Stimulated activated naive CD4-positive, alpha-beta T cell (primary cell): ENCODE results near the gene C1S.

ENCODE experiments used
- DNase-seq, 6 experiments: peaks; one replicate each; lab custom pipeline; 2025; lab: John Stamatoyannopoulos, UW

The C1S gene

GRCh38 chr12:7075939-7076338 lies 15.4 kb downstream of the C1S start:
- no peak for DNase-seq

- DNase-seq = no peak
Observed at GRCh38 chr12:7076493-7076892, 16.0 kb downstream of the C1S start.

- no peak for DNase-seq
Observed at GRCh38 chr12:7078163-7078562, 17.6 kb downstream of the C1S start.

- DNase-seq = no peak
Observed at GRCh38 chr12:7079826-7080125, 19.3 kb downstream of the C1S start.

- DNase-seq = no peak
Observed at GRCh38 chr12:7081037-7081436, 20.5 kb downstream of the C1S start.

- DNase-seq = no peak
Observed at GRCh38 chr12:7083125-7083524, 22.6 kb downstream of the C1S start.

GRCh38 chr12:7089196-7089871 lies 28.8 kb downstream of the C1S start:
- no peak for DNase-seq

GRCh38 chr12:7090222-7090998 lies 29.9 kb downstream of the C1S start:
- no peak for DNase-seq

GRCh38 chr12:7091171-7091570 lies 30.7 kb downstream of the C1S start:
- no peak for DNase-seq

GRCh38 chr12:7091660-7092228 lies 31.2 kb downstream of the C1S start:
- no peak for DNase-seq

- peak; percentile 35 to 75 (median 50) for DNase-seq
Observed at GRCh38 chr12:7092229-7092985, 31.9 kb downstream of the C1S start, which contains the start of gene C1R. TSS of gene C1R (minus strand) at chr12:7092445. CDS start at chr12:7092388, 57 bp downstream.

GRCh38 chr12:7092986-7093460 lies 32.5 kb downstream of the C1S start:
- DNase-seq = no peak

- DNase-seq = no peak
Observed at GRCh38 chr12:7093486-7093885, 33.0 kb downstream of the C1S start.

- no peak for DNase-seq
Observed at GRCh38 chr12:7093892-7094291, 33.4 kb downstream of the C1S start.

- no peak for DNase-seq
Observed at GRCh38 chr12:7096006-7096932, 35.8 kb downstream of the C1S start.

GRCh38 chr12:7096979-7097378 lies 36.5 kb downstream of the C1S start:
- DNase-seq = no peak

- DNase-seq = no peak
Observed at GRCh38 chr12:7099290-7099996, 38.9 kb downstream of the C1S start.

- DNase-seq = no peak
Observed at GRCh38 chr12:7100239-7100638, 39.7 kb downstream of the C1S start.

- no peak for DNase-seq
Observed at GRCh38 chr12:7101047-7101693, 40.7 kb downstream of the C1S start.

- no peak for DNase-seq
Observed at GRCh38 chr12:7101694-7102131, 41.2 kb downstream of the C1S start.
